GM19023 (cell line): Measurements from ENCODE around the gene NEK8.
"Not testable (repeated sequence)": the region's sequence is repeated elsewhere in the genome, so short reads cannot be mapped to it uniquely, and the experiment has no call there.

Experiments
- ATAC-seq: cut with Tn5 transposase; IDR thresholded peaks from one replicate; pipeline ENCODE4 v1.9.1; 2021; ENCODE audit warnings: mild to moderate bottlenecking, moderate library complexity; ENCODE audit not compliant: unreplicated experiment

The NEK8 gene

DNA sequence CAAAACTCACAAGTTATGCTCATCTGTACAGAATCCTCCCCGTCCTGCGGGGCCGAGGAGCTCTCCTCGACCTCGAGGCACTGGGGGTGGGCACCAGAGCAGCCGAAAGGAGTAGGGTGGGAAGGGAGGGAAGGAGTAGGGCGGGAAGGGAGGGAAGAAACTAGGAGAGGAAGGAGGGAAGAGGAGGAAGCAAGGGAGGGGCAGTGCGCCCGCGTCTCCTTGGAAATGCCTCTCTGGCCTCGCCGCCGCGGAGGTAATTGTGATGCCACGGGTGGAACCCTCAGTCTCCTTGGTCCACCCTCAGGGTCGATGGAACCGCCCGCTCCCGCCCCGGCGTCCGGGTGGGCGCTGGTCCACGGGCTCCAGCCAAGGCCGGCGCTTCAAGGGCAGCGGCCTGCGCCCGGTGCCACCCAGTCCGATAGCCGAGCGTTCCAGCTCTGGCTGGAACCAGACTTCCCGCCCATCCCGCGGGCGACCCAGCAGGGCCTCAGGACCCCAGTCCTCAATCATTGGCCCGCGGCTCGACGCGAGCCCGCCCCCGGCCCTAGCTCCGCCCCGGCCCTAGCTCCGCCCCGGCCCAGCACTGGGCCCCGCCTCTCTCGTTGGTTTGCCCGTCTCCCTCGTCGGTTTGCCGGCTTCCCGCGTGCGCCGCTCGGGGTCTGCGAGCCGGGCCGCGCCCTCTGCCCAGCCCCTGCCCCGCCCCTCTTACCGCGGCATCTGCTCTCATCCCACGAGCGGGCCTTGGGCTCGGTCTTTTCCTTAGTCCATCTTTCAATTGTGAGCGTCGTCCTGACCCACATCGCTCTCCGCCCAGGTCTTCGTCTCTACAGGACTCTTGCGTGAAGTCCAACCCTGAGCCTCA, 17.5 kb upstream of the NEK8 start:
- ATAC-seq, result peak; percentile 76

DNA sequence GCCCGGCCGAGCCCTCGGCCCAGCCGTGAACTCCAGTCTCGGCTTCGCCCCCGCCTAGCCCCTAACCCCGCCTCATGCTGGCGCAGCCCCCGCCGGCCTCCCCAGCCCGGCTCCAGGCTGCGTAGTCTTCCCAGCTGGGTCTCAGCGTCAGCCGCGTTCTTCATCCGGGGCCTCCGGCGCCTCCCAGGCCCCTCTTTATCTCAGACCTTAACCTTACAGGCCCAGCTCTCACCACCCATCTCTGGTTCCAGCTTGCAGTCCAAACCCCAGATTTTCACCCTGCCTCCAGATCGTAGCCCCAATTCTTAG, 16.9 kb upstream of the NEK8 start, which contains the start of gene PROCA1:
PROCA1 (minus strand) TSS at position 166 of the 309 bp plus-strand sequence. CDS start 228 bp downstream, outside the sequence.
- ATAC-seq, result peak; percentile 23

- peak; percentile 46 for ATAC-seq
These were observed 16.4 kb upstream of the NEK8 start for GRCh38 chr17:28712032-28712704.

DNA sequence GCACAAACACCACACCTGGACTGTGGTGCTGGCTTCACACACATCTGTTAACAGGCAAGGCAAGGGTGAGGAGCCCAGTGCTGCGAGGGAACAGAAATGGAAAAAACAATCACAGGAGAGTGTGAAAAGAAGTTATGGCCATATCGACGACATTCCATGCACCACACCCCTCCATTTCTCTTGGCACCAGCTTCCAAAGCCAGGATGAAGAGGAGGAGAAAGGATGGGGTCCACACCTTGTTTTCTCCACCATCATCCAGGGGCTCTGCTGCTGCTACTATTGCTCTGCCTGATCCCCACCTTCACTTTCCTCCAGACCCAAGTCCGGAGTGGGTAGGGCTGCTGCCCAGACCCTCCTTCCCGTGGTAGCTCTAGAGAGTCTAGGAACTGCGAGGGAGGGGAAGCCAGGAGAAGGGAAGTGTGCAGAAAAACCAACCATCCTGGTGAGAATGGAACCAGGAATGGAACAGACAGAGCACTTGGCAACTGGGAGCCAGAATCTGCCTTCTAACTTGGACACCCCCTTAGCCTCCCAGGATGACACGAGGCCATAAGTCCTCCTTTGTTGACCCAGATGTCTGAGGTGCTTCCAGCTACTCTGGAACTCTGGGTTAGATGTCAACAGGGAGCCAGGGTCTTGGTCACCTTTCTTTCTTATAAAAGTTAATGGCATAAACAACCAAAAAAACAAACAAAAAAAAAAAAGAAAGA, 15.7 kb upstream of the NEK8 start:
- no peak for ATAC-seq

- ATAC-seq, result no peak
These were observed 14.3 kb upstream of the NEK8 start for GRCh38 chr17:28714281-28714680.

DNA sequence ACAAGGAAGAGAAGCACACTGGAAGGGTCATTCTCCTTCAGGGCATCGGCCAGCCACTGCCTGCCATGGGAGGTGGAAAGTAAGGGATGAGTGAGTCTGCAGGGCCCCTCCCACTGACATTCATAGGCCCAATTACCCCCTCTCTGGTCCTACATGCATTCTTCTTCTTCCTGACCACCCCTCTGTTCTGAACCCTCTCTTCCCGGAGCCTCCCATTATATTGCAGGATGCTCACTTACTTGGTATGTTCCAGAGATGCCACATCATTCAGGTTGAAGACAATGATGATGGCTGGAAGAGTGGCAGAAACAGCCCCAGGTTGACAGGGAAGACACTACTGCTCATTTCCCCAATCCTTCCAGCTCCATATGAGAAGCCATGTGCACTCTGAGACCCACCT, 13.4 kb upstream of the NEK8 start:
- ATAC-seq, result no peak

GRCh38 chr17:28716740-28717577, 11.6 kb upstream of the NEK8 start:
- ATAC-seq, result no peak

GRCh38 chr17:28717578-28718332, 10.8 kb upstream of the NEK8 start, which contains the start of gene RAB34:
Gene RAB34, minus strand, starts transcription at chr17:28717868. Its CDS starts 602 bp downstream, at chr17:28717266.
- ATAC-seq, result no peak

GRCh38 chr17:28718333-28719020, 10.1 kb upstream of the NEK8 start:
- no peak for ATAC-seq

GRCh38 chr17:28719021-28719433, 9.6 kb upstream of the NEK8 start:
- ATAC-seq, result no peak

DNA sequence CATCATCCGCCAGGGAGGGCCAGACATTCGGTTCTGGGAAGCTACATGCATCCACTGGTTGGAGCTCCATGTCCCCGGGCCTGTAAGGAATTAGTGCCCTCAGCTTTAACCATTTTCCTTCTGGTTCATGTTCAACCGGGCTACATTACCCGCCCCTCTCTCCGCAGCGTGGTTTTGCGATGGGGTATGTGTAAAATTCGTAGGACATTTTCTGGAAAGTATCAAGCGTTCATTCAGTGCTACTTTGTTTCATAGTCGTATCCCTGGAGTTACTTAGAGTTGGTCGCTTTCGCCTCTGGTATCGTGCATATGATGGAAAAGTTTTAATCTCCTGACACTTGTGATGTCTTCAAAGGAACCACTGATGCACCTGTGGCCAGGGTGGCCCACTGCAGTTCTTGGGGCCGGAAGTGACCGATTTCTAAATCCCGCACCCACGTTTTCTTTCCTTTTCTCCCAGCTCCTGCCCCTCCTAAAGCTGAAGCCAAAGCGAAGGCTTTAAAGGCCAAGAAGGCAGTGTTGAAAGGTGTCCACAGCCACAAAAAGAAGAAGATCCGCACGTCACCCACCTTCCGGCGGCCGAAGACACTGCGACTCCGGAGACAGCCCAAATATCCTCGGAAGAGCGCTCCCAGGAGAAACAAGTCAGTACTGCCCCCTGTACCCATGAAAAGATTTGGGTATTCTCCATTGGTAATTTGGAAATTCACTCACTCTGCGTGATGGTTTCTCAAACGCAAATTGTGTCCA, 8.2 kb upstream of the NEK8 start:
- ATAC-seq, result no peak

DNA sequence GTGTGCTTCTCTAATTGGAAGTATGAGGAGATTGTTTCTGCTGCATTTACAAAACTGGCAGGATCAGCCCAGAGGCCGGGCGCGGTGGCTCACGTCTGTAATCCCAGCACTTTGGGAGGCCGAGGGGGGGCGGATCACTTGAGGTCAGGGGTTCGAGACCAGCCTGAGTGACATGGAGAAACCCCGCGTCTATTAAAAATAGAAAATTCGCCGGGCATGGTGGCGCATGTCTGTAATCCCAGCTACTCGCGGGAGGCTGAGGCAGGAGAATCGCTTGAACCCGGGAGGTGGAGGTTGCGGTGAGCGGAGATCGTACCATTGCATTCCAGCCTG, 7.6 kb upstream of the NEK8 start:
- ATAC-seq, result not testable (repeated sequence)

DNA sequence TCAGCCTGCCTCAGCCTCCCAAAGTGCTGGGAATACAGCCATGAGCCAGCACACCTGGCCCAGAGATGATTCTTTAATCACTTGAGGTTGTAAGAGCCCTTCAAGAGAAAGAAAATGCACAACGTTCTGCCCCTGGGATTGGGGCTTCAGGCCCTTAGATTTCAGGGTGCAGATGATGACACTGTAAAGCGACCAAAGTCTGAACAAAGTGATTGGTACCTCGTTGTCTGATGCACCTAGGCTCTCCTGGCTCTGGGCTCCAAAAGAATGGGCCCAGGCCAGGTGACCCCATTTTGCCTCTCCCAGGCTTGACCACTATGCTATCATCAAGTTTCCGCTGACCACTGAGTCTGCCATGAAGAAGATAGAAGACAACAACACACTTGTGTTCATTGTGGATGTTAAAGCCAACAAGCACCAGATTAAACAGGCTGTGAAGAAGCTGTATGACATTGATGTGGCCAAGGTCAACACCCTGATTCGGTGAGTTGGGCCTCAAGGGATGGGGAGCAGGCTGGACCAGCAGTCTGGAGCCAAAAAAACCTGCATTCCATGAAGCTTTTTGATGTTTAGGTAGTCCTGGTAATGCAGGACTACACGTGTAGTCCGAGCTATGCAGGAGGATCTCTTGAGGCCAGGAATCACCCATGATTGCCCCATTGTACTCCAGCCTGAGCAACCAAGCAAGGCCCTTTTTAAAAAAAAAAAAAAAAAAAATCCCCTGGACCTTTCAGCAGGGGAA, 6.0 kb upstream of the NEK8 start:
- no peak for ATAC-seq

DNA sequence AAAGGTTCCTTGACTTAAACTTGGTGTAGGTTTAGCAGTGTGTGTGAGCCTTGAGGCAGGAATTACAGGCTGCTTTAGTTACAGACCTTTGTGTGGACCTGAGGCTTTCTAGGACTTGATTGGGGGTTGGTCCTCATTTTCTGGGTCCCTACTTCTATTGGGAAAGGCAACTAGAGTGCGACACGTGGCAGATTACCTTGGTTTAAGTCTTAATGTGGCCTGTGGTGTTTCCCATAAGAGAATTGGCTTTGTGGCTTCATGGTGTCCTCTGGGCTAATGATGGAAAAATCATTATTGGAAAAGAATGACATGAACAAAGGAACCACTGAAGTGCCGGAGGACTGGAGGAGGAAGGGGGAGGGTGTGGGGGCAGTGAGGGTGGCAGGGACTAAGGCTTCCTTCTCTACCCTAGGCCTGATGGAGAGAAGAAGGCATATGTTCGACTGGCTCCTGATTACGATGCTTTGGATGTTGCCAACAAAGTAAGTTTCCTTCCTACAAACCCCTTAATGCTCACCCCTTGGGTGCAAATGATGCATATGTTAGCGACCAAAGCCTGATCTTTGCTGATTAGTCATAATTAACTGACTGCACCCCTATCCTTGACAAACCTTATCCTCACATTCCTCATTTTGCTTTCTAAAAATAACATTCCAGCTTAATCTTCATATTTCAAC, 5.3 kb upstream of the NEK8 start:
- no peak for ATAC-seq

DNA sequence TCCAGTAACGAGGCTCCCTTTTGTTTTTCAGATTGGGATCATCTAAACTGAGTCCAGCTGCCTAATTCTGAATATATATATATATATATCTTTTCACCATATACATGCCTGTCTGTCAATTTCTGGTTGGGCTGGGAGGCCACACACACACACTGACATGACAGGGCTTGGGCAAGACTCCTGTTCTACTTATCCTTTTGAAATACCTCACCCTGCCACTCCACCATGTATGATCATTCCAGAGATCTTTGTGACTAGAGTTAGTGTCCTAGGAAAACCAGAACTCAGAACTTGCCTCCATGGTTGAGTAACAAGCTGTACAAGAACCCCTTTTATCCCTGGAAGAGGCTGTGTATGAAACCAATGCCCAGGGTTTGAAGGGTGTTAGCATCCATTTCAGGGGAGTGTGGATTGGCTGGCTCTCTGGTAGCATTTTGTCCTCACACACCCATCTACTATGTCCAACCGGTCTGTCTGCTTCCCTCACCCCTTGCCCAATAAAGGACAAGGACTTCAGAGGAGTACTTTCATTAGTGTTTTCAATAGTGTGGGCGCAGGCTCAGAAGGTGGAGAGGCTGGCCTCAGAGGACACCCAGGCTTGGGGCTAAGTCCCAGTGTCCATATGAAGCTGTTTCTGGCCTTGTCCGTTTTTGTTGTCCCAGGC, 4.6 kb upstream of the NEK8 start:
- not testable (repeated sequence) for ATAC-seq

DNA sequence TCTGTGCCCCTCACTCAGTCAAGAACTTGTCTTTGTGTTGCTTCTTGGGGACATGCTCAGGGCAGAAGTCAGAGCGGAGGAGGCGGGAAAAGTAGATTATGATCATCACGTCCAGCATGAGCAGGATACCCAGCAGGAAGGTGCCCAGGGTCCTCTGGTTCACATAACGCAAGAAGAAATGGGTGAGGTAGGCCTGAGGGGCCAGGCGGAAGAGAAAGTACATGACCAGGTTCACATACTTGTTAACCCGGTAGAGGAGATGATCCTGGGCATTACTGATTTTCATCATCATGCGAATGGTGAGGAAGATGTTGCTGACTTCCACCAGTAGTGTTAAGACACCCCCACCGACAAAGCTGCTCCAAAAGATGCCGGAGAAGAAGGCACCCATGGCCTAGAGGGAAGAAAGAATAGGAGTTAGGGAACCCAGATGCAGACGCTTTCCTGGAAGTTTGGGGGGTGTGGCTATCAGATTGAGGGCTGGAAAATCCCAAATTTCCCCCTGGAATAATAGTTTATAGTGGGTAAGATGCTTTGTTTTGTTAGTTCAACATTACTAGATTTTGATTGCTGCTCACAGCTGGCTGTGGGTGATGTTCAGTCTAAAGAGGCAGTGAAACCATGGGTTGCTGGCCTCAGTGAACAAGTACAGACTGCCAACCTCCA, 4.0 kb upstream of the NEK8 start:
- ATAC-seq, result no peak
